AG08396 (cell line): ENCODE measurements around the gene ZSWIM6.

ENCODE experiments used
- DNase-seq: peaks from one replicate; pipeline ENCODE4 v3.0.0; 2012; ENCODE audit warnings: low spot score, mixed read lengths

Gene ZSWIM6

GRCh38 chr5:61538722-61539501 is 206.9 kb downstream of the ZSWIM6 start:
- no peak for DNase-seq

DNA sequence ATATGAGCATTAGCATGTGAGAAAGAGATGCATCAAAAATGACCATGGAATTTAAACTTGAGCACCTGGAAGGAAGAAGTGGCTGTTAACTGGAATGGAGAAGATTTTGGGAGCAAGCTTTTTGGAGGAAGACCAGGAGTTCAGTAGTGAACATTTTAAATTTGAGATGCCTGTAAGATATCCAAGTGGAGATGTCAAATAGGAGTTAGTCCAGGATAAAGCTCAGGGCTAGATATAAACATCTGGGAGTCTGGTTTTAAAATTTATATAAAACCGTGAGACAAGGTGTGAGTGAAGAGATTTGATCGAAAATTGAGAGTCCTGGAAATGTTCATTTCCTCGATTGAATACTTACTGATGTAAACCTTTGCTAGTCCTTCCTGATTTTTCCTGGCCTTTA is 217.5 kb downstream of the ZSWIM6 start:
- DNase-seq: no peak

GRCh38 chr5:61551637-61552313 is 219.7 kb downstream of the ZSWIM6 start:
- no peak for DNase-seq

DNA sequence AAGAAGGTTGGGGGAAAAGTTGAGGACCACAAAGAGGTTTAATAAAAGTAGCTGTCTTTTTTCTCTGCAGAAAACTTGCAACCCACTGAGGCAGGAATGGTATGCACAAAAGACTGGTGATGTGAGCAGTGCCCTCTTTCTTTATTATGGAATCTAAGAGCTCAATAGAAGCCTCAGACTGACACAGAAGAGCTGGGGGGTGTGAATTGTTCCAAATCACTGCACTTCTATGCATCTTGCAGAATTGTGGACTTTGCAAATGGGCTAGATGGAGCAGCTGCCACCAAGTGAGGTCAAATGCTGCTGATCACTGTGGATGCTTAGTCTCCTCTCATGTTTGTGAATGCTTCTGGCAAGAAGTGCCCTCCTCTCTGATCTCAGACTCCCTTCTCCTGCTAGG is 227.1 kb downstream of the ZSWIM6 start:
- DNase-seq: no peak

DNA sequence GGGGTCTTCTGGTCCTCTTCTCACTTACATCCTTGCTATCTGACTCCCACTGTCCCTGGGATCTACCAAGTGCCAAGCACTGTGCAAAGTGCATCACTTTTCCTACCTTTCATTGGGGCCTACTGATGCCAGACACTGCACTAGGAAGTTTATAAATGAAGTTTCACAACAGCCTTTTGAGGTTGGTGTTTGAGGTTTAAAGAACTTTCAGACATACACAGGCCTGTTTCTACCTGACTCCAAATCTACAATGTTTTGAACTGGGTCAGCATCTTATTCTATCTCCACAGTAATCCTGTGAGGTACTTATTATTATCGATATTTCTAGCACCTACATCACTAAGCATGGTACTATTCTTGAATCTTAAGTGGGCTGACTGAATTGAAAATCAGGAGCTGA is 227.7 kb downstream of the ZSWIM6 start:
- no peak for DNase-seq

- DNase-seq: no peak
Measured at GRCh38 chr5:61563401-61563800, 231.3 kb downstream of the ZSWIM6 start.

DNA sequence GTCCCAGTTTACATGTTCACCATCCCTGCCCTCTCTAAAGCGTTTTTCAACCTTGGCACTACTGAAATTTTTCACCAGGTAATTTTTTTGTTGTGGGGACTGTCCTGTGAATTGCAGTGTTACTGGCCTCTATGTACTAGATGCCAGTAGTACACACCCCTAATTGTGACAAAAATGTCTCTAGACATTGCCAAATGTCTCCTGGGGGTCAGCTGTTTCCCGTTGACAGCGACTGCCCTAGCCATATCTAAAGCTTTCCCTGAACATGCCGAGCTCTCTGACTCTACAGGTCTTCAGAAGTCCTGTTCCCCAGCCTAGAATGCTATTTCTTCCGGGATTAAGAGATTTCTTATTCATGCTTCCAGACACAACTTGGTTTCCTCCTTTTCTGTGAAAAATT is 235.3 kb downstream of the ZSWIM6 start:
- no peak for DNase-seq

DNA sequence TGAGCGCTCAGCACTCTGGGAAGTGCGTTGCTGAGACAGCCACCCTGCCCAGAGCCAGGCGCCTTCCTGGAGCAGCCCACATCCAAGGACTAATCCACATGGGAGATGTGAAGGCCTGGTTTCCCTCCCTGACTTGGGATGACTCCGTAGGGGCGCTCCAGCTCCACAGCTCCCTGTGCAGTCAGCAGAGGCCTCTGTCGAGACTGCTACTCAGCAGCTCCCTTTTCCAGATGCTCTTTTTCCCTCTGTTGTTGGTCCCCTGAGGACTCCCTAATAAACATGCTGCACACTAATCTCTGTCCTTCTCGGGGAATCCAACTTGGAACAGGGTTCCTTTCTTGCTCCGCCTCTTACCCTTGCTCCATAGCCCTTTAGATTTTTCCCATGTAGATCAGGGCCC is 237.3 kb downstream of the ZSWIM6 start:
- DNase-seq: no peak

- DNase-seq: no peak
Measured at GRCh38 chr5:61570767-61571166, 238.7 kb downstream of the ZSWIM6 start.

GRCh38 chr5:61572959-61573358 is 240.9 kb downstream of the ZSWIM6 start:
- DNase-seq: no peak

DNA sequence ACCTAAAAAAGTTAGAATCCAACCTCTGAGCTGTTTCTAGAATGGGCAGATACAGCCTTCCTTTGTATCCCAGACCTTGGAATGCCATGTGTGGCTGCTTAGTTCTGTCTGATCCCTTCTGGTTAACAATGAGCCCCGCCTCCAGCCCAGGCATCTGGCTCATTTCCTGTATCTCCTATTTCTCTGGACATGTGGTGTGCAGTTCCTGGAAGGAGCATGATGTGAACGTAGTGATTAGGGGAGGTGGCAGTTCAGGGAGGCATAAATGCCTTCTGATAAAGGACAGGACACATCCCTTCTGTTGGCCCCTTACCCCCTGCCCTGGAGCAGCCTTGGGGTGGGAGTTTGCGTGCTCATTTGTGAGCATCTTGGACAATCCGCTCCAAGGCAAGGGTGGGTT is 243.0 kb downstream of the ZSWIM6 start:
- peak; percentile 67 for DNase-seq

DNA sequence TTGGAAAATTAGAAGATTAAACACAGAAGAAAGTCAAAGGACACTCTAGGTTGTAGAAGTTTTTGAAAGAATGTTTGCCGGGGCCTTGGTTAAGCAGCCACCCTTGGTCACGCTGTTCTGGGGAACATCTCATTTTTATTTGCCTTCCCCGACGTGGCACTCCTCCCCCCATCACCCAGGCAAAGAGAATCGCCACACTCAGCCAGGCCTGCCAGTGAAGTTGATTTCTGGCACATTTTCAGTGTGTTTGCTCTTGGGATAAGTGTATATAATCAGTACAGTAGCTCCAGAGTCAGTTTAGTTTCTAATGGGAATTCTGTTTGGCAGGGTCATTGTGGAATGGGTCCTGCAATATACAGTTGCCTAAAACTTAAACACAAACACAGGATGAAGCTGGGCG is 243.5 kb downstream of the ZSWIM6 start:
- no peak for DNase-seq

DNA sequence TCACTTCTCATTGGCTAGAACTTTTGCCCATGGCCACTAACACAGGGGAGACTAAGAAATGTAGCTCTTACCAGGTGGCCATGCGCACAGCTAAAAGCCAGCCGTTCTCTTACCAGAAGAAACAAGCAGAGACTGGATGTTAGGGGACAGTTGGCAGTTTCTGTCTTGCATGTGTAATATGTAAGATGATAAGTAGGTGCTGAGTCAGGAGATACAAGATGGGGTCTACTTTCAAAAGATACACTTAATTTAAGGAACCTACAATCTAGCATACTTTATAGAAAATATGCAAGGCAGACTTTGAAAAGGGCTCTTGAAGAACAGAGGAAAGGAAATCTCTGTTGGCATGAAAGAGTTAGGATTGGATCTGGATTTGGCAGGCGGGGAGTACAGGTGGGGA is 244.5 kb downstream of the ZSWIM6 start:
- DNase-seq: no peak

GRCh38 chr5:61578858-61579503 is 246.9 kb downstream of the ZSWIM6 start:
- DNase-seq: no peak

- DNase-seq: no peak
Measured at GRCh38 chr5:61582205-61582820, 250.3 kb downstream of the ZSWIM6 start.

DNA sequence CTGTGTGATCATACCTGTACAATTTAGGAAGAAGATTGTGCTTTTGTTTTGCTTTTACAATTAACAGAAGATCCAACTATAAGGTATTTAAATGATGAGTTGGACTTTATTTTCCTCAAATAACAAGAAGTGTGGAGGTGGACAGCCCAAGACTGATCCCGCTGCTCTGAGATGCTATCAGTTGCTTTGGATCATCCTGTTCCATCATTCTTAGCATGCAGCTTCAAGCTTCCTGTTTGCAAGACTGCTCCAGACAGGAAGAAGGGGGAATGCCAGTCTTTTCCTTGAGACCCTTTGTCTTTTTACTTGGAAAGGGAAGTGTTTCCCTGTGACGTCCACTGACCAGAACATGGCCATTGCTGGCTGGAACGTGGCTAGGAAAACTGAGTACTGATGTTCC is 250.8 kb downstream of the ZSWIM6 start:
- no peak for DNase-seq

DNA sequence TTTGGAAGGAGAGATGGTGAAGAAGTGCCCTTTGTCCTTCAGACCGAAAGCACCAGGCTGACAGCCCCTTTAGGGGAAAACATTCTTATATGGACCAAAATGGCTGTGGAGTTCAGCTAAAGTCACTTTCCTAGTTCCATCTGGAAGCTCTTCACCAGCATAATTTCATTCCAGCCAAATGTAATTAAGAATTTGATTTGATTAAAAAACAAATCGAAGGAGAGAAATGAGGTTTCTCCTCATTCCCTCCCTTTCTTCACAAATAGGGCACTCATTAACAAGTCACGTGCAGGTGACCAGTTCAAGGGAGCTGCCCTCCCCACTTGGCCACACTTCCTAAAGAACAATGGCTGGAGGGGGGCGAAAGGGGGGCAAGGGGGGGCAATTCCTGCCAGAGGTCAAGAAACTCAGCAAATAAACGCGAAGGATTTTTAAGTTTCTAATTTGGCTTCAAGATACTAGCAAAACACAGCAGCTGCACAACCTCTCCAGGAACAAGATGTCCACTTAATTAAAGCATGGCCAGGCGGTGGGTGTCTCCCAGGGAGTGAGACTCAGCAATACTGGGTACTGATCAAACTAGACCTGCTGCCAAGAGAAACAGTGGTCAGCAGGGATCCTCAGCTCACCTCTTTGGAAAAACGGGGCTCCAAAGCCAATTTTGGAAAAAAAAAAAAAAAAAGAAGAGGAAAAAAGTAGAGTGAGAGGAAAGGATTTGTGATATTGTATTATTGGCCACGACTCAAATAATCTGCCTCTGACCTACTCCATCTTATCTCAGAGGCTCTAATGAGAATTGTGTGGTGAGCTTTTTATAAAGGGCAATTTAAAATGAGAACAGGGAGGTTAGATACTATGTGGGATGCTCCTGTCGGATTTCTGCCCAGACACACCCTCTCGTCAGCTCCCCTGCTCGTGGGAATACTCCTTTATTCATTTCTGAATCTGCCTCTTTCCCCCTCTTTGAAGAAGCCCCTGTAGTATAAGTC is 254.3 kb downstream of the ZSWIM6 start:
- no peak for DNase-seq

DNA sequence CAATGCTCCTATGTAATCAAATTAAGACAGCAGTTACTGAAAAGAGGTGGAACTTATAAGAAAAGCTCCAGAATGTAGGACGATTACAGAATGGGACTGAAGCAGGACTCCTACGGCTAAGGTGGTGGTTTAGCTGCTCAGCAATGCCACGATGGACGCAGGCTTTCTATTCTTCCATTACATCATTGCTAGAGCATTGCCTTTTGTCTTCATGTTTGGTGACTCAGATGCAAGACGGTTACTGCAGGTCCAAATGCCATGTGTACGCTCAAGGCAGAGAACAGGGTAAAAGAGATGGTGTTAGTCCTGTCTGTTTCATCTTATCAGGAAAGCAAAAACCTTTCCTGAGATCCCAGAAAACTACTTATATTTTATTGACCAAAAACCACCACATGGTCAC is 255.1 kb downstream of the ZSWIM6 start:
- DNase-seq: no peak

DNA sequence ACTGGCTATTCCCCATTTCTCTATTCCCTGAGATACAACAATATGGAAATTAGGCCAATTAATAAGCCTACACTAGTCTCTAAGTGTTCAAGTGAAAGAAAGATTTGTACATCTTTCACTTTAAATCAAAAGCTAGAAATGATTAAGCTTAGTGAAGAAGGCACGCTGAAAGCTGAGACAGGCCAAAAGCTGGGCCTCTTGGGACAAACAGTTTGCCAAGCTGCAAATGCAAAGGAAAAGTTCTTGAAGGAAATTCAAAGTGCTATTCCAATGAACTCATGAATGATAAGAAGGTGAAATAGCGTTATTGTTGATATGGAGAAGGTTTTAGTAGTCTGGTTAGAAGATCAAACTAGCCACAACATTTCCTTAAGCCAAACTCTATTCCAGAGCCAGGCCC is 256.2 kb downstream of the ZSWIM6 start:
- no peak for DNase-seq

- no peak for DNase-seq
Measured at GRCh38 chr5:61589946-61590345, 257.9 kb downstream of the ZSWIM6 start.

DNA sequence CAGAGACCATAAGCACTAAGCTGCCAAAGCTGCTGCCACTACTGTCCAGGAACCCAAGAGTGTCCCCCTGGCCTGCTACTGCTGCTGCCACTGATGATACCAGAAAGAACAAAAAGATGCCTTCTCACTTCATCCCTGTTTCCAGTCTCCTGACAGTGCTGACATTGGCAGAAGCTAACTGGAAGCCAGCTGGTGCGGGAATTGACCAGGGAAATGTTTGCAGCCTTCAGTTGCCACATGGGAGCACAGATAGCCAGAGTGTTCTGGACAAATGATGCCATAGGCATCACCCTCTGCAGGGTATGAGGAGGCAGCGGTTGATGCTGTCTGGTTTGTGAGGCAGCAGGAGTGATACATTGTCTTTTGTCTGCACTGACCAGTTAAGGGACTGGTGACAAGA is 258.4 kb downstream of the ZSWIM6 start:
- DNase-seq: no peak

- no peak for DNase-seq
Measured at GRCh38 chr5:61591859-61592258, 259.8 kb downstream of the ZSWIM6 start.
